Calu3 (cell line): ENCODE measurements around the gene ACTC1. TPM values are rescaled to one million over a fixed set of nuclear protein-coding genes. Genes with fewer than 3 reads are reported as not detected.

Experiments used
- BruUV-seq: library from RNA; stranded (reverse); fragments of 400-500 nt; replicated peaks from 2 replicates; lab custom pipeline; 2021; lab: Mats Ljungman, UMichigan
- CTCF ChIA-PET: fragments of 300-600 bp; sonication (Branson Sonifier 250); formaldehyde crosslinking; loops from one replicate; lab custom pipeline; 2022; ENCODE audit warnings: antibody characterized with exemption; lab: Charles Lee
- DNase-seq: peaks from one replicate; pipeline ENCODE4 v3.0.0; 2022
- H3K27ac Mint-ChIP-seq: one replicate; pipeline ENCODE4 v1.8.0; 2022; ENCODE audit warnings: mixed read lengths; ENCODE audit not compliant: unreplicated experiment
- H3K27me3 Mint-ChIP-seq: one replicate; pipeline ENCODE4 v1.8.0; 2022; ENCODE audit warnings: mixed read lengths; ENCODE audit not compliant: unreplicated experiment
- H3K36me3 Mint-ChIP-seq: one replicate; pipeline ENCODE4 v1.8.0; 2022; ENCODE audit warnings: mild to moderate bottlenecking, moderate library complexity, mixed read lengths; ENCODE audit not compliant: insufficient read depth, unreplicated experiment
- H3K4me1 Mint-ChIP-seq: one replicate; pipeline ENCODE4 v1.8.0; 2022; ENCODE audit warnings: mild to moderate bottlenecking, low read depth, mixed read lengths; ENCODE audit not compliant: unreplicated experiment
- H3K4me3 Mint-ChIP-seq: one replicate; pipeline ENCODE4 v1.8.0; 2022; ENCODE audit warnings: mild to moderate bottlenecking, low read depth, moderate library complexity, mixed read lengths; ENCODE audit not compliant: unreplicated experiment
- H3K9me3 Mint-ChIP-seq: one replicate; pipeline ENCODE4 v1.8.0; 2022; ENCODE audit warnings: low read depth, mixed read lengths; ENCODE audit not compliant: unreplicated experiment
- CTCF ChIP-seq: fragments of 200-600 bp; IDR thresholded peaks from one replicate; pipeline ENCODE4 v1.8.0; 2022; ENCODE audit warnings: antibody characterized with exemption; ENCODE audit not compliant: unreplicated experiment
- intact Hi-C: fragments of 100-400 bp; cut with micrococcal nuclease; formaldehyde crosslinking; loops from one replicate; pipeline ENCODE4 v1.10.0; 2022; ENCODE audit not compliant: unreplicated experiment
- total RNA-seq: library from RNA; stranded (reverse); gene quantifications from 2 replicates; pipeline ENCODE4 v1.2.3, GENCODE V29; 2022

Gene ACTC1
- total RNA-seq, 1 experiment from 2014 or later = not detected

- DNase-seq = no peak
- Mint-ChIP-seq H3K4me1 (no peaks in the 10 kb centered on the region), H3K27me3 (peaks cover 37% of the 10 kb centered on the region), H3K27ac (no peak overlapping the region), H3K36me3 (no peaks in the 10 kb centered on the region), H3K9me3 (no peaks in the 10 kb centered on the region), H3K4me3 (no peak overlapping the region)
- BruUV-seq = no TSS peak
- no peak for TF ChIP-seq CTCF
- CTCF ChIA-PET = no interaction called here
- intact Hi-C loops = no loop called here
Observed at GRCh38 chr15:34769711-34770110, 25.6 kb downstream of the ACTC1 start.

GRCh38 chr15:34768530-34768929 lies 26.8 kb downstream of the ACTC1 start:
- CTCF ChIA-PET = no interaction called here
- Mint-ChIP-seq H3K4me1 (no peaks in the 10 kb centered on the region), H3K4me3 (no peak overlapping the region), H3K27me3 (peaks cover 37% of the 10 kb centered on the region), H3K36me3 (no peaks in the 10 kb centered on the region), H3K9me3 (no peaks in the 10 kb centered on the region), H3K27ac (no peak overlapping the region)
- DNase-seq = no peak
- intact Hi-C loops = no loop called here
- no TSS peak for BruUV-seq
- no peak for TF ChIP-seq CTCF

GRCh38 chr15:34765741-34766140 lies 29.6 kb downstream of the ACTC1 start:
- Mint-ChIP-seq H3K27me3 (peaks cover 33% of the 10 kb centered on the region), H3K4me1 (no peaks in the 10 kb centered on the region), H3K36me3 (no peaks in the 10 kb centered on the region), H3K4me3 (no peak overlapping the region), H3K27ac (no peak overlapping the region), H3K9me3 (no peaks in the 10 kb centered on the region)
- BruUV-seq = no TSS peak
- TF ChIP-seq CTCF = no peak
- CTCF ChIA-PET = no interaction called here
- DNase-seq = no peak
- intact Hi-C loops = no loop called here

- intact Hi-C loops = no loop called here
- peaks cover 12% of the 10 kb centered on the region for H3K27me3 Mint-ChIP-seq
- CTCF ChIA-PET = no interaction called here
- no peak for DNase-seq
- TF ChIP-seq CTCF = no peak
- no peaks in the 10 kb centered on the region for H3K9me3 Mint-ChIP-seq
- H3K4me3 Mint-ChIP-seq = no peak overlapping the region
- no peaks in the 10 kb centered on the region for H3K36me3 Mint-ChIP-seq
- no TSS peak for BruUV-seq
- no peaks in the 10 kb centered on the region for H3K4me1 Mint-ChIP-seq
- no peak overlapping the region for H3K27ac Mint-ChIP-seq
Observed at GRCh38 chr15:34760909-34761308, 34.4 kb downstream of the ACTC1 start.
